GM23248 (cell line): ENCODE results near the gene VSTM5. TPM values are rescaled to one million over a fixed set of nuclear protein-coding genes. Genes with fewer than 3 reads are reported as not detected.
"Not testable (repeated sequence)": the region's sequence is repeated elsewhere in the genome, so short reads cannot be mapped to it uniquely, and the experiment has no call there.

Source experiments
- DNase-seq: peaks from one replicate; pipeline ENCODE4 v3.0.0-alpha.2; 2015
- H2AFZ ChIP-seq: fragments of 200-600 bp; sonication (generic); 2 replicates; pipeline ENCODE4 v1.6.1; 2016; ENCODE audit warnings: antibody characterized with exemption
- H3F3A ChIP-seq: fragments of 200-600 bp; sonication (generic); 2 replicates; pipeline ENCODE4 v1.6.1; 2016; ENCODE audit warnings: mild to moderate bottlenecking, antibody characterized with exemption, mixed run types; ENCODE audit not compliant: insufficient read depth
- H3K27ac ChIP-seq: fragments of 200-600 bp; sonication (generic); 2 replicates; pipeline ENCODE4 v1.5.1; 2016; ENCODE audit warnings: mild to moderate bottlenecking
- H3K27me3 ChIP-seq: fragments of 200-600 bp; sonication (generic); replicated peaks from 2 replicates; pipeline ENCODE4 v1.6.1; 2016; ENCODE audit warnings: mild to moderate bottlenecking; ENCODE audit not compliant: insufficient read depth
- H3K36me3 ChIP-seq: fragments of 200-600 bp; sonication (generic); 2 replicates; pipeline ENCODE4 v1.6.1; 2016; ENCODE audit warnings: low read depth, mild to moderate bottlenecking
- H3K4me1 ChIP-seq: fragments of 200-600 bp; sonication (generic); 2 replicates; pipeline ENCODE4 v1.6.1; 2016; ENCODE audit warnings: mild to moderate bottlenecking; ENCODE audit not compliant: insufficient read depth
- H3K4me2 ChIP-seq: fragments of 200-600 bp; sonication (generic); one replicate; pipeline ENCODE4 v1.6.1; 2016; ENCODE audit warnings: mild to moderate bottlenecking; ENCODE audit not compliant: unreplicated experiment
- H3K4me3 ChIP-seq: fragments of 200-600 bp; sonication (generic); 2 replicates; pipeline ENCODE4 v1.5.1; 2016; ENCODE audit warnings: mild to moderate bottlenecking
- H3K79me2 ChIP-seq: fragments of 200-600 bp; sonication (generic); 2 replicates; pipeline ENCODE4 v1.6.1; 2016; ENCODE audit warnings: mild to moderate bottlenecking; ENCODE audit not compliant: insufficient read depth
- H3K9ac ChIP-seq: fragments of 200-600 bp; sonication (generic); 2 replicates; pipeline ENCODE4 v1.6.1; 2016; ENCODE audit warnings: mild to moderate bottlenecking
- H3K9me2 ChIP-seq: fragments of 200-600 bp; sonication (generic); 2 replicates; pipeline ENCODE4 v1.6.1; 2016; ENCODE audit warnings: mixed run types, mild to moderate bottlenecking, moderate library complexity; ENCODE audit not compliant: insufficient read depth
- H3K9me3 ChIP-seq: fragments of 200-600 bp; sonication (generic); one replicate; pipeline ENCODE4 v1.6.1; 2017; ENCODE audit warnings: low read depth
- H4K20me1 ChIP-seq: fragments of 200-600 bp; sonication (generic); 2 replicates; pipeline ENCODE4 v1.6.0; 2016; ENCODE audit not compliant: insufficient read depth
- EZH2 ChIP-seq: fragments of 200-600 bp; sonication (generic); IDR thresholded peaks from 2 replicates; pipeline ENCODE4 v1.6.1; 2018; ENCODE audit warnings: antibody characterized with exemption, mild to moderate bottlenecking; ENCODE audit not compliant: insufficient read depth, poor library complexity, severe bottlenecking
- EZH2phosphoT487 ChIP-seq: fragments of 200-600 bp; sonication (generic); IDR thresholded peaks from 2 replicates; pipeline ENCODE4 v1.6.1; 2018; ENCODE audit warnings: antibody characterized with exemption, moderate library complexity, mild to moderate bottlenecking, low read depth; ENCODE audit not compliant: insufficient read depth
- WGBS, 2 experiments: methylation state at CpG; one replicate each; pipeline ENCODE4 v1.1.6; 2015 to 2017; ENCODE audit warnings: low lambda C conversion rate in 2 of 2, low coverage in 1 of 2; ENCODE audit errors: missing lambda C conversion rate in 2 of 2; 5-methylcytosine and 5-hydroxymethylcytosine counted together
- in situ Hi-C: fragments of 300-500 bp; cut with MboI; formaldehyde crosslinking; loops from 2 replicates; pipeline ENCODE4 v1.15.0; 2020
- polyA plus RNA-seq: library from polyadenylated mRNA; unstranded; fragments of >200 nt; fragmentation: Nextera tagmentation; extraction: Ambion mirVana; gene quantifications from 2 replicates; pipeline ENCODE4 v1.2.1, GENCODE V29; 2016
- total RNA-seq: library from RNA; depleted of rRNA; stranded (reverse); fragments of >200 nt; shearing (Covaris generic); gene quantifications from 2 replicates; pipeline ENCODE4 v1.2.3, GENCODE V29; 2014

Gene VSTM5
- total and polyA plus RNA-seq, 2 experiments from 2014 or later = not detected

DNA sequence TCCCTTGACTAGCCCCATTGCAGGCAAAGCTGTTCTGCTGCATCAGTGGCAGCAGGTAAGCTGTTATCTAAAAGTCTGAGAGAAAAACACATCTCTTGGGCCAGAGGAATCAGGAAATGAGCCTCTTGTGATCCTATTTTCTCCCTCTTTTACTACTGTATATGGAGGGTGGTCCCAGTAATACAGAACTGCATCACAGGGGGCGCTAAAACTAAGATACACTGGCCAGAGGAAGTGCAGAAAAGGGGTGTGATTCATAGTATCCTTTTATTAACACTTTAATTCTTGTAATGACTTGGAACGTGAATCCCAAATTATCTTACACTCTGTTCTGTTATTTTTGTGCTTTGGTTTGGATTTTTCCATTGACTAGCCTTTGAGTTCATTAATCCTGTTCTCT, 75.1 kb downstream of the VSTM5 start:
- Histone ChIP-seq H3K9me3 (no peaks in the 10 kb centered on the region), H3K4me2 (no peak overlapping the region), H3K27ac (no peak overlapping the region), H3K9me2 (no peaks in the 10 kb centered on the region), H3K79me2 (no peaks in the 10 kb centered on the region), H3F3A (no peaks in the 10 kb centered on the region), H3K4me1 (no peaks in the 10 kb centered on the region), H3K4me3 (no peak overlapping the region), H3K27me3 (no peaks in the 10 kb centered on the region), H2AFZ (no peak overlapping the region), H3K36me3 (no peaks in the 10 kb centered on the region), H4K20me1 (no peaks in the 10 kb centered on the region), H3K9ac (no peak overlapping the region)
- in situ Hi-C loops = no loop called here
- 33 to 37% methylated on average over 2 of the region's 2 CpGs for WGBS, 2 experiments
- no peak for TF ChIP-seq EZH2
- no peak for TF ChIP-seq EZH2phosphoT487
- DNase-seq = peak; percentile 27

DNA sequence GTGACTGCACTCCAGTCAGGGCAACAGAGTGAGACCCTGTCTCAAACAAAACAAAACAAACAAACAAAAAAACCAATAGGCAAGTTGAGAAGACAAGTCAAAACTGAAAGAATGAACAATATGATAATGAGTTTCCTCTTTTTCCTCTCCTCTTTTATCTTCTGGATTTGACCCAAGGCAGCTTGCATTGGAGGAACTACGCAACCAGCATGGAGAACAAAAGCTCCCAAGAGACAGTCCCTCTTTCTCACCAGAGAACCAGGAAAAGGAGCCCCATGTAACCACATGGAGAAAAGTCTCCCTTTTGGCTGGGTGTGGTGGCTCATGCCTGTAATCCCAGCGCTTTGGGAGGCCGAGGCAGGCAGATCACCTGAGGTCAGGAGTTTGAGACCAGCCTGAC, 75.9 kb downstream of the VSTM5 start:
- DNase-seq, H3K79me2 ChIP-seq, H3K36me3 ChIP-seq, H3K9me3 ChIP-seq, H3K27ac ChIP-seq, H3K4me3 ChIP-seq, H2AFZ ChIP-seq, H3K9me2 ChIP-seq, H3F3A ChIP-seq, H3K27me3 ChIP-seq, H4K20me1 ChIP-seq, H3K4me2 ChIP-seq, H3K4me1 ChIP-seq, in situ Hi-C loops, H3K9ac ChIP-seq: not testable (repeated sequence)
- 96 to 100% methylated on average over 3 of the region's 3 CpGs for WGBS, 2 experiments

GRCh38 chr11:93773601-93774200, 76.7 kb downstream of the VSTM5 start:
- no peak overlapping the region for H3K27ac ChIP-seq
- TF ChIP-seq EZH2phosphoT487 (no peak), EZH2 (no peak)
- H4K20me1 ChIP-seq = no peaks in the 10 kb centered on the region
- H3K36me3 ChIP-seq = no peaks in the 10 kb centered on the region
- no peak overlapping the region for H3K4me3 ChIP-seq
- DNase-seq = no peak
- in situ Hi-C loops = no loop called here
- H3K9me3 ChIP-seq = no peaks in the 10 kb centered on the region
- H3K27me3 ChIP-seq = no peaks in the 10 kb centered on the region
- no peak overlapping the region for H3K4me2 ChIP-seq
- H2AFZ ChIP-seq = no peak overlapping the region
- H3K9ac ChIP-seq = no peak overlapping the region
- no peaks in the 10 kb centered on the region for H3K79me2 ChIP-seq
- 85 to 93% methylated on average over 10 of the region's 10 CpGs for WGBS, 2 experiments
- H3F3A ChIP-seq = no peaks in the 10 kb centered on the region
- no peaks in the 10 kb centered on the region for H3K4me1 ChIP-seq
- H3K9me2 ChIP-seq = no peaks in the 10 kb centered on the region

DNA sequence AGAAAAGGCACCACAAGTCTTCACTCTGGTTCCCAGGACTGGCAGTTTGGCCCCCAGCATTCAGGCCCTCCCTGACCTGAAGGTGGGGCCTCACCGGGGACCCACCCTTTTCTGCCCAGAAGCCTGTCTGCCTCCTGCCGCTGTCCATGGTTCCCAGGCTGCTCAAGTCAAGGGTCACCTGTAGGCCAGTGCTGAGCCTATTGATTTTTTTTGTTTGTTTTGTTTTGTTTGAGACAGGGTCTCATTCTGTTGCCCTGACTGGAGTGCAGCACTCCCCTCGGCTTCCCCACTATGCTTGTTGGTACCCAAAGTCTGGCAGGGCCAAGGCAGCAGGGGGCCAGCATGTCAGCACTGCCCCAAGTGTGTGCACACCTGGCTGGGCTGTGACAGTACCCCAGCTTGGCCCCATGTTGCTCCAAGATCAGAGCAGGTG, 77.4 kb downstream of the VSTM5 start:
- Histone ChIP-seq H3K27ac (no peak overlapping the region), H4K20me1 (no peaks in the 10 kb centered on the region), H3K27me3 (no peaks in the 10 kb centered on the region), H3K9me3 (no peaks in the 10 kb centered on the region), H3K4me1 (no peaks in the 10 kb centered on the region), H3K9me2 (no peaks in the 10 kb centered on the region), H3K36me3 (no peaks in the 10 kb centered on the region), H3K79me2 (no peaks in the 10 kb centered on the region), H3K9ac (no peak overlapping the region), H3K4me3 (no peak overlapping the region), H3F3A (no peaks in the 10 kb centered on the region), H2AFZ (no peak overlapping the region), H3K4me2 (no peak overlapping the region)
- WGBS, 2 experiments = 76 to 78% methylated on average over 3 of the region's 3 CpGs
- TF ChIP-seq EZH2 (no peak), EZH2phosphoT487 (no peak)
- no peak for DNase-seq
- in situ Hi-C loops = no loop called here

DNA sequence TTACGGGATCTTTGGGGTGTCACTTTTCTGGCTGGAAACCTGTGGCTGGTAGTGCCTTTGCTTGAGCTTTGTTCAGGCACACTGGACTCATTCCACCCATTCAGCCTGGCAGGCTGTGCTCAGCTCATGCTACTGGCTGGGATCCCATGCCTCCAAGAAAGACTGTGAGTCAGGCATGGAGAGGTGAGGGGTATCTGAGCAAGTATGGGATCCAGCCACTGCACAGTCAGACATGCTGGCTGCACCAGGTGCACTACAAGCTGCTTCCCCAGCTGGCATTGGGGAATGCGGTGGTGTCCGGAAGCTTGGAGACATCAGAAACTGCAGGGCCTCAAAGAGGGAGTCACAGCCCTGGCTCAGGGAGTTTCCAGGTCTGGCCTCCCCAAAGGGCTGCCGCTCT, 78.3 kb downstream of the VSTM5 start:
- no peak for DNase-seq
- H3K27me3 ChIP-seq = no peaks in the 10 kb centered on the region
- no peak overlapping the region for H3K9ac ChIP-seq
- H3K4me2 ChIP-seq = no peak overlapping the region
- in situ Hi-C loops = no loop called here
- no peak overlapping the region for H2AFZ ChIP-seq
- no peaks in the 10 kb centered on the region for H3K36me3 ChIP-seq
- no peaks in the 10 kb centered on the region for H3K9me2 ChIP-seq
- H3F3A ChIP-seq = no peaks in the 10 kb centered on the region
- 87 to 90% methylated on average over 4 of the region's 4 CpGs for WGBS, 2 experiments
- no peaks in the 10 kb centered on the region for H3K4me1 ChIP-seq
- no peak for TF ChIP-seq EZH2
- no peak for TF ChIP-seq EZH2phosphoT487
- H3K79me2 ChIP-seq = no peaks in the 10 kb centered on the region
- no peaks in the 10 kb centered on the region for H4K20me1 ChIP-seq
- no peaks in the 10 kb centered on the region for H3K9me3 ChIP-seq
- no peak overlapping the region for H3K4me3 ChIP-seq
- H3K27ac ChIP-seq = no peak overlapping the region
